ENCODE results near the gene YTHDF1.

YTHDF1 gene

GRCh38 chr20:63167026-63167917 lies 48.7 kb downstream of the YTHDF1 start:
- no peaks in the 10 kb centered on the region for H4K20me1 ChIP-seq (ENCODE audit: insufficient read depth, low read length)
- H2AFZ ChIP-seq (ENCODE audit: low read length), result no peak overlapping the region
- H3K4me3 ChIP-seq (ENCODE audit: low read depth, low read length, poor library complexity, severe bottlenecking), result no peak overlapping the region
- no peak for TF ChIP-seq EZH2 (IDR thresholded peaks at IDR 0.05; ENCODE audit: borderline replicate concordance, low read length)
- TF ChIP-seq CTCF (IDR thresholded peaks at IDR 0.05; ENCODE audit: low read length), result no peak
- no peaks in the 10 kb centered on the region for H3K9me2 ChIP-seq (ENCODE audit: low read depth, low read length)
- no peaks in the 10 kb centered on the region for H3K36me3 ChIP-seq (ENCODE audit: insufficient read depth, low read length)
- no peak overlapping the region for H3K4me2 ChIP-seq (ENCODE audit: low read length)
- no peaks in the 10 kb centered on the region for H3K4me1 ChIP-seq (ENCODE audit: insufficient read depth, low read length, severe bottlenecking)
- H3F3A ChIP-seq (ENCODE audit: insufficient read depth, low read length), result no peaks in the 10 kb centered on the region
- H3K9ac ChIP-seq (ENCODE audit: low read length), result no peak overlapping the region
- 0 out of 2 replicates have a peak, but pooled peaks cover 7% of the 10 kb centered on the region for H3K27me3 ChIP-seq (ENCODE audit: insufficient read depth, low read length)
- no peak overlapping the region for H3K27ac ChIP-seq (ENCODE audit: low read depth, low read length, poor library complexity, severe bottlenecking)
- H3K79me2 ChIP-seq (ENCODE audit: insufficient read depth, low read length), result no peaks in the 10 kb centered on the region
- no peaks in the 10 kb centered on the region for H3K9me3 ChIP-seq (ENCODE audit: low read length)

GRCh38 chr20:63166193-63167020 lies 49.5 kb downstream of the YTHDF1 start:
- H3K27me3 ChIP-seq (ENCODE audit: insufficient read depth, low read length), result no peaks in the 10 kb centered on the region
- H3K36me3 ChIP-seq (ENCODE audit: insufficient read depth, low read length), result no peaks in the 10 kb centered on the region
- TF ChIP-seq EZH2 (IDR thresholded peaks at IDR 0.05; ENCODE audit: borderline replicate concordance, low read length), result no peak
- TF ChIP-seq CTCF (IDR thresholded peaks at IDR 0.05; ENCODE audit: low read length), result no peak

GRCh38 chr20:63165356-63166192 lies 50.4 kb downstream of the YTHDF1 start:
- Histone ChIP-seq H3K9me2 (ENCODE audit: low read depth, low read length) (no peaks in the 10 kb centered on the region), H3K4me3 (ENCODE audit: low read depth, low read length, poor library complexity, severe bottlenecking) (no peak overlapping the region), H4K20me1 (ENCODE audit: insufficient read depth, low read length) (no peaks in the 10 kb centered on the region), H3K4me2 (ENCODE audit: low read length) (no peak overlapping the region), H3K36me3 (ENCODE audit: insufficient read depth, low read length) (no peaks in the 10 kb centered on the region), H3K9me3 (ENCODE audit: low read length) (no peaks in the 10 kb centered on the region), H3F3A (ENCODE audit: insufficient read depth, low read length) (no peaks in the 10 kb centered on the region), H3K4me1 (ENCODE audit: insufficient read depth, low read length, severe bottlenecking) (no peaks in the 10 kb centered on the region), H3K9ac (ENCODE audit: low read length) (no peak overlapping the region), H3K27ac (ENCODE audit: low read depth, low read length, poor library complexity, severe bottlenecking) (no peak overlapping the region), H3K79me2 (ENCODE audit: insufficient read depth, low read length) (no peaks in the 10 kb centered on the region), H3K27me3 (ENCODE audit: insufficient read depth, low read length) (no peaks in the 10 kb centered on the region), H2AFZ (ENCODE audit: low read length) (no peak overlapping the region)
- TF ChIP-seq EZH2 (IDR thresholded peaks at IDR 0.05; ENCODE audit: borderline replicate concordance, low read length) (no peak), CTCF (IDR thresholded peaks at IDR 0.05; ENCODE audit: low read length) (no peak)

More at GRCh38 chr20:63166193-63167020, 49.5 kb downstream of the YTHDF1 start:
- Histone ChIP-seq H3K9ac (ENCODE audit: low read length) (no peak overlapping the region), H3K27ac (ENCODE audit: low read depth, low read length, poor library complexity, severe bottlenecking) (no peak overlapping the region), H3K4me2 (ENCODE audit: low read length) (no peak overlapping the region), H3K9me2 (ENCODE audit: low read depth, low read length) (no peaks in the 10 kb centered on the region), H3K9me3 (ENCODE audit: low read length) (no peaks in the 10 kb centered on the region), H3K4me1 (ENCODE audit: insufficient read depth, low read length, severe bottlenecking) (no peaks in the 10 kb centered on the region), H3F3A (ENCODE audit: insufficient read depth, low read length) (no peaks in the 10 kb centered on the region), H3K4me3 (ENCODE audit: low read depth, low read length, poor library complexity, severe bottlenecking) (no peak overlapping the region), H2AFZ (ENCODE audit: low read length) (no peak overlapping the region), H3K79me2 (ENCODE audit: insufficient read depth, low read length) (no peaks in the 10 kb centered on the region), H4K20me1 (ENCODE audit: insufficient read depth, low read length) (no peaks in the 10 kb centered on the region)
